Effector memory CD8-positive, alpha-beta T cell (primary cell): ENCODE results near the gene BAIAP2.

Source experiments
- ATAC-seq: fragments of 150-1000 bp; cut with Tn5 transposase; replicated peaks from 2 replicates; pipeline ENCODE4 v1.10.0; 2021; ENCODE audit warnings: mild to moderate bottlenecking, moderate library complexity
- DNase-seq, 3 experiments: peaks; one replicate each; pipeline ENCODE4 v3.0.0; 2021
- H3K27ac Mint-ChIP-seq, 2 donors: one replicate each; pipeline ENCODE4 v1.8.0; 2022; ENCODE audit warnings: mild to moderate bottlenecking in 2 of 2, mixed read lengths in 2 of 2, moderate library complexity in 2 of 2
- H3K27me3 Mint-ChIP-seq, 2 donors: one replicate each; pipeline ENCODE4 v1.8.0; 2022; ENCODE audit warnings: mixed read lengths in 2 of 2
- H3K36me3 Mint-ChIP-seq: one replicate; pipeline ENCODE4 v1.8.0; 2022; ENCODE audit warnings: mild to moderate bottlenecking, moderate library complexity, mixed read lengths; ENCODE audit not compliant: insufficient read depth
- H3K4me1 Mint-ChIP-seq, 2 donors: one replicate each; pipeline ENCODE4 v1.8.0; 2022; ENCODE audit warnings: low read depth in 2 of 2, mixed read lengths in 2 of 2
- H3K4me3 Mint-ChIP-seq, 2 donors: one replicate each; pipeline ENCODE4 v1.8.0; 2022; ENCODE audit warnings: mild to moderate bottlenecking in 2 of 2, mixed read lengths in 2 of 2, moderate library complexity in 2 of 2
- H3K9me3 Mint-ChIP-seq, 2 donors: one replicate each; pipeline ENCODE4 v1.8.0; 2022; ENCODE audit warnings: mixed read lengths in 2 of 2

The BAIAP2 gene

DNA sequence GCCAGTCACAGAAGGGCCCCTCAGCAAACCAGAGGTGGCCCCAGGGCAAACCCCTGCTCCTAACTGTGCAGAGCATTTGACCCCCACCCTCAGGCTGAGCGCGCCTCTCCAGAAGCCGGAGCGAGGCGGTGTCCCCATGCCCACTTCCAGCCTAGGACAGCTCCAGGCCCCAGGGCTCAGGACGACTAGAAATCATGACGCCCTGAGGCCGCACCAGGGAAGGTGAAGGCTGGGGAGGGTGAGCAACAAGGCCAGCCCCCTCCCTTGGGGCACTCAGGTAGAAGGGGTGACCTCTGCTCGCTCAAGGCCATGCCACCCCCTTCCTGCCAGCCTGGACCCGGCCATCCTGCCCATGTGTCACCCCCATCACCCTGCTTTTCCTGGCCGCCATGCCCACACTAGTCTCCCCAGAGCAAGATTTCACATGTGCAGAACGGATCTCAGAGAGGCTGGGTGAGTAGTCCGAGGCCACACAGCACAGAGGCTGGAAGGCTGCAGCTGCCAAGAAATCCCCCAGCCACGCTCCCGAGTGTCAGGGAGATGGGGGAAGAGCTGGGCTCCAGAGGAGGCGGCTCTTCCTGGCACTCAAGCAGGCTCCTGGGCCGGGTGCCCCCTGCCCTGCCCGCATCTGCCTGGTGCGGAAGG, 128.2 kb downstream of the BAIAP2 start:
- Mint-ChIP-seq H3K27me3 (peaks cover 34 to 58% of the 10 kb centered on the region in 2 donors), H3K9me3 (no peaks in the 10 kb centered on the region), H3K4me1 (no peaks in the 10 kb centered on the region), H3K4me3 (no peak overlapping the region), H3K27ac (no peak overlapping the region), H3K36me3 (no peaks in the 10 kb centered on the region)
- DNase-seq (no peak), ATAC-seq (no peak)

DNA sequence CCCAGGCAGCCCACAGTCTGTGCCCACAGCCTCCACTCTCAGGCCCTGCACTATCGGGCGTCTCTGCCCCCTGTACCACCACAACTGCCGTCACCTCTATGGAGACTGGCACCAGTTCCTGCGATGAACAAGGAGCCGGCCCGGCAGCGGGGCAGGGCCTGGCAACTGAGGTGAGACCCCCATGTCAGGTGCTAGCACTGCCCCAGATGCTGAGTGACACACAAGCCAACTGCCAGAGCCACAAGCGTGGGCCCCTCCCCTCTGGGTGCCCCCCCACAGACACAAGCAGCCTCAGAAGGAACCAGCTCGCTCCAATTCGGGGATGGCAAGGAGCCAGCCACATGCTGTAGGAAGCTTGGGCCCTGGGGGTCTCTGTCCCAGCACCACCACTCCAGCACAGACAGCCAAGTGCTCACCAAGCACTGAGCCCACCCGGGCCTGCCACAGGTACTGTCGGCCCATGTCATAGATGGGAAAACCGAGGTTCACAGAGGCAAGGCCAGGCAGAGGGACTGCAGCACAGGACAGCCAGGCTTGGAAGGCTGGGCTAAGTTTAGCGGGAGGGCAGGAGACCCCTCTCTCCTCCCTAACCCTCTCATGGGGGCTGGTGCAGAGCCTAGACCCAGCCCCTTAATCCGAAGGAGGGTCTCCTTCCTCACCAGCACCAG, 128.9 kb downstream of the BAIAP2 start:
- DNase-seq, result no peak
- Mint-ChIP-seq H3K4me1 (no peaks in the 10 kb centered on the region), H3K9me3 (no peaks in the 10 kb centered on the region), H3K4me3 (peak overlapping the region in 1 of 2 donors; percentile 56), H3K36me3 (no peaks in the 10 kb centered on the region), H3K27ac (peak overlapping the region in 1 of 2 donors; percentile 66), H3K27me3 (peaks cover 33 to 54% of the 10 kb centered on the region in 2 donors)
- ATAC-seq, result no peak

DNA sequence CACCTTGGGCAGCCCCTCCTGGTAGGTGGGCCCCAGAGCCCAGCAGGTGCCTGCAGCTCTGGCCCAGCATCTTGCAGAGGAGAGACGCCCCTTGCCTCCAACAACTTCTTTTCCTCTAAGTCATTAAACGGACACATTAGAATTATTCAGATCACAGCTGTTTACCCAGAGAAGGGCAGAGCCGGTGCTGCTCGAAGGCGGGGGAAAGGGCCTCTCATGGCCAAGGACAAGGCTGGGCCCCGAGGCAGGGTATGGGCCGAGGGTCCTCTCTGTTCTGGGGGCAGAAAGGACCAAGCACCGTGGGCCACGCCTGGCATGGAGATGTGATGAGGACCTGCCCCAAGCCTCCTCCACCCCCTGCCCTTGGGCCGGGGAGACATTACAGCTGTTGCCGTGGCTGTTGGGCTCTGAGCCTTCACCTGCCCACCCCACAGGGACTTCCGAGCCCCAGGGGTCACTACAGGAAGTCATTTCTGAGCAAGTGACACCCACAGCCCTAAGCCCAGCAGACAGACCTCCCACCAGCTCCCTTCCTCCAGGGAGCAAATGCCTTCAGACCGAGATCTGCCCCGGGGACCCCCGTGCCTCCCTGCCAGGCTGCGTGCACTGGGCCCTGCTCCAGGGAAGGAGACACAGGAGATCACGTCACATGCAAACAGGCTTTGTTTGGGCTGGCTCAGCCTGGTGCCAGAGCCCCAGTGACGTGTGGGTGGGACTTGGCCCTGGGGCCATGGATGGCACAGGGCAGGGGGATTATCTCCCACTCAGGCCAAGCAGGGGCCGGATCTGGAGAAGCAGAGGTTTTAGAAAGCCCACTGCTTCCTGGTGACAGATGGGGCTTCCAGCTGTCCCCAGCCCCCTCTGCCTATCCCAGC, 129.7 kb downstream of the BAIAP2 start:
- Mint-ChIP-seq H3K27ac (peak overlapping the region in 1 of 2 donors; percentile 66), H3K9me3 (no peaks in the 10 kb centered on the region), H3K4me3 (peak overlapping the region in 1 of 2 donors; percentile 56), H3K4me1 (no peaks in the 10 kb centered on the region), H3K27me3 (peaks cover 27 to 48% of the 10 kb centered on the region in 2 donors), H3K36me3 (no peaks in the 10 kb centered on the region)
- ATAC-seq, result no peak
- DNase-seq, result no peak

DNA sequence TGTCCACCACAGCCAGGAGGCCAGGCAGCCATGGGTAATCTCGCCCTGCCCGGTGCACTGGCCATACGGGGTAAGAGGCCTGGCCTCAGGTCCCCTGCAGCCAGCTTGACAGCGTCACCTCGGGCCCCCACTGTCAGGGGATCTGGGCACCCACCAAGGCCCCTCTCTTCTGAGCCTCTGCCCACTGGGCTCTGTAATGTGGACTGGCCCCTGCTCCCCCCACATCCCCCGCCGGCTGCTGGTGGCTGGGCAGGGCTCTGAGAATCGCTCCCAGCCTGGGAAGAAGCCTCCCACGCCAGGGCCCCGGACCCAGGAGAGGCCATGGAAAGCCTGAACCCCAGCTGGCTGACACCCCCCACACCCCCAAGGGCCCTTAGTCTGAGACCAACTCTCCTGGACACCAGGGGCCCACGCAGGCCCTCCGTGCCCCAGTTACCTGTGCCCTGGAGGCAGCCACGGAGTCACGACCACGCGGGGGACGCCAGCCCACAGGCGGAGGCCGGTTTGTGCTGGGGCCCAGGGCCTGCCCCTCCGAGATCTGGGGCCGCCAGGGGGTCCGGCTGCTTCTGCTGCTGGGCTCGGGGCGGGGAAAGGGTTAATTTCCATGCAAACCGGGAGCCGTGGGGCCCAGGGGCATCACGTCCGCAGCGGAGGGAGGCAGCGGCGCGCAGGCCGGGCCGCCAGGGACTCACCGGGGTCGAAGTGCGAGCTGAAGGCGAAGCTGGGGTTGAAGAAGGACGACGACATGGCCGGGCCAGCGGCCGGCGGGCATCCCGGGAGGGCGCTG, 130.5 kb downstream of the BAIAP2 start, which contains the start of gene PVALEF:
TSS of gene PVALEF (plus strand) at position 262 of the 787 bp plus-strand sequence. CDS start 15,720 bp downstream, outside the sequence.
- H3K4me3 Mint-ChIP-seq, result peak within 1 kb of the TSS; percentile 58 to 64
- peak; percentile 21 for ATAC-seq
- H3K9me3 Mint-ChIP-seq, result no peaks in the 10 kb centered on the region

DNA sequence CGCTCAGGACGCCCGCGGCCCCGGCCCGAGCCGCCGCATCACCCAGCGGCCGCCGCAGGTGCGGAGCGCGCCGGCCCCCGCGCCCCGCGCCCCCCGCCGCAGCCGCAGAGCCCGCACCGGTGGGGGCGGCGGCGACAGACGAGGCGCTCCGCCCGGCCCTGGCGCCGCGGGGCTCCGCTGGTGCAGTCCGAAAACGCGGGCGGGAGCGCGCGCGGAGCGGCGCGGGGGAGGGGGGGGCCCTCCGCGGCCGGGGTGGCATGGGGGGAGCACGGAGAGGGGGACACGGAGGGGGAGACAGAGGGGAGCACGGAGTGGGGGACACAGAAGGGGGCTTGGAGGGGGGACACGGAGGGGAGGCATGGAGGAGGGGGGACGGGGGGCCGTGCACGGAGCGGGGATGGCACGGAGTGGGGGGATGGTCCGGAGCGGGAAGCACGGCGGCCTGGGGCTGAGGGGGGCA, 131.1 kb downstream of the BAIAP2 start, which contains the start of gene AATK:
TSS of gene AATK (minus strand) at position 189 of the 460 bp plus-strand sequence. CDS start 229 bp downstream, outside the sequence.
- H3K36me3 Mint-ChIP-seq, result no peaks in the 10 kb centered on the region
- H3K4me1 Mint-ChIP-seq, result no peaks in the 10 kb centered on the region
- H3K9me3 Mint-ChIP-seq, result no peaks in the 10 kb centered on the region
- ATAC-seq, result peak; percentile 33
- H3K27ac Mint-ChIP-seq, result no peak within 1 kb of the TSS
- peaks cover 24 to 40% of the 10 kb centered on the region in 2 donors for H3K27me3 Mint-ChIP-seq
- H3K4me3 Mint-ChIP-seq, result peak within 1 kb of the TSS; percentile 58 to 64
- DNase-seq, result no peak

More for the DNA sequence above, 130.5 kb downstream of the BAIAP2 start, which contains the start of gene PVALEF:
- Mint-ChIP-seq H3K27ac (peak within 1 kb of the TSS in 1 of 2 donors; percentile 66), H3K27me3 (peaks cover 27 to 46% of the 10 kb centered on the region in 2 donors), H3K4me1 (no peaks in the 10 kb centered on the region), H3K36me3 (no peaks in the 10 kb centered on the region)
- DNase-seq, result no peak
